ENCODE measurements around the gene ZNF263.

DNA sequence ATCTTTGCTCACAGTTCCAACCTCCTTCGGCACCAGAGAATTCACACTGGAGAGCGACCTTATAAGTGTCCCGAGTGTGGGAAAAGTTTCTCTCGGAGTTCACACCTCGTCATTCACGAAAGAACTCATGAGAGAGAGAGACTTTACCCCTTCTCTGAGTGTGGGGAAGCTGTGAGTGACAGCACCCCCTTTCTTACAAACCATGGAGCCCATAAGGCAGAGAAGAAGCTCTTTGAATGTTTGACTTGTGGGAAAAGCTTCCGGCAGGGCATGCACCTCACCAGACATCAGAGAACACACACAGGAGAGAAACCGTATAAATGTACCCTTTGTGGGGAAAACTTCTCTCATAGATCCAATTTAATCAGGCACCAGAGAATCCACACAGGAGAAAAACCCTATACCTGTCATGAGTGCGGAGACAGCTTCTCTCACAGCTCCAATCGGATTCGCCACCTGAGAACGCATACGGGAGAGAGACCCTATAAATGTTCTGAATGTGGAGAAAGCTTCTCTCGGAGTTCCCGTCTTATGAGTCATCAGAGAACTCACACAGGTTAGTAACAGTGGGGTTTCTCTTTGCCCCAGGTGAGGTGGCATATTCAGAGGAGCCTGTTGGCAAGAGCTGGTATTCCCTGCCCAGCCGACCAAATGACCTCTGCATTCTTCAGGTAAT, 6.8 kb downstream of the ZNF263 start:
- TF ChIP-seq, protein P1, sequence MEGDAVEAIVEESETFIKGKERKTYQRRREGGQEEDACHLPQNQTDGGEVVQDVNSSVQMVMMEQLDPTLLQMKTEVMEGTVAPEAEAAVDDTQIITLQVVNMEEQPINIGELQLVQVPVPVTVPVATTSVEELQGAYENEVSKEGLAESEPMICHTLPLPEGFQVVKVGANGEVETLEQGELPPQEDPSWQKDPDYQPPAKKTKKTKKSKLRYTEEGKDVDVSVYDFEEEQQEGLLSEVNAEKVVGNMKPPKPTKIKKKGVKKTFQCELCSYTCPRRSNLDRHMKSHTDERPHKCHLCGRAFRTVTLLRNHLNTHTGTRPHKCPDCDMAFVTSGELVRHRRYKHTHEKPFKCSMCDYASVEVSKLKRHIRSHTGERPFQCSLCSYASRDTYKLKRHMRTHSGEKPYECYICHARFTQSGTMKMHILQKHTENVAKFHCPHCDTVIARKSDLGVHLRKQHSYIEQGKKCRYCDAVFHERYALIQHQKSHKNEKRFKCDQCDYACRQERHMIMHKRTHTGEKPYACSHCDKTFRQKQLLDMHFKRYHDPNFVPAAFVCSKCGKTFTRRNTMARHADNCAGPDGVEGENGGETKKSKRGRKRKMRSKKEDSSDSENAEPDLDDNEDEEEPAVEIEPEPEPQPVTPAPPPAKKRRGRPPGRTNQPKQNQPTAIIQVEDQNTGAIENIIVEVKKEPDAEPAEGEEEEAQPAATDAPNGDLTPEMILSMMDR (IDR thresholded peaks at IDR 0.05): no peak
- TF ChIP-seq POLR2A (IDR thresholded peaks at IDR 0.05): no peak

Data from Peyer's patch (tissue), 4 donors.